ENCODE measurements around the gene SOX1.

GRCh38 chr13:112055036-112055914 lies 11.7 kb upstream of the SOX1 start:
- no peak for TF ChIP-seq YY1 (IDR thresholded peaks at IDR 0.05; ENCODE audit: insufficient read depth, insufficient read length)
- no peak for TF ChIP-seq ZNF274 (IDR thresholded peaks at IDR 0.05; ENCODE audit: low read depth, low read length)

Measured in NT2/D1 (cell line).